HEK293 (cell line): ENCODE results near the gene LCN6.

ENCODE experiments used
- CTCF ChIA-PET: fragments of 350-600 bp; formaldehyde crosslinking; extraction: SDS; loops from one replicate; lab custom pipeline; 2021; ENCODE audit warnings: antibody characterized with exemption; lab: Yijun Ruan, JAX
- POLR2A ChIA-PET: fragments of 300-600 bp; formaldehyde crosslinking; extraction: SDS; loops from one replicate; lab custom pipeline; 2020; ENCODE audit warnings: antibody characterized with exemption, inconsistent platforms; lab: Yijun Ruan, JAX
- H3K27ac ChIP-seq: fragments of 200-500 bp; sonication (Bioruptor generic); 2 replicates; pipeline ENCODE4 v1.5.1; 2014; ENCODE audit warnings: low read depth, low read length, control low read depth, inconsistent platforms; ENCODE audit errors: extremely low read depth
- H3K36me3 ChIP-seq, 2 experiments: fragments of 200-500 bp in 1 of 2; sonication (Bioruptor generic) in 1 of 2; 1 replicate in 1 of 2; 2 replicates in 1 of 2; pipeline ENCODE4 v1.5.1; 2014 to 2017; ENCODE audit warnings: inconsistent platforms in 2 of 2, low read length in 2 of 2; ENCODE audit not compliant: control insufficient read depth in 2 of 2, insufficient read depth in 1 of 2
- H3K4me1 ChIP-seq: fragments of 200-500 bp; sonication (Bioruptor generic); 2 replicates; pipeline ENCODE4 v1.5.1; 2014; ENCODE audit warnings: mild to moderate bottlenecking, low read length, inconsistent platforms; ENCODE audit not compliant: control insufficient read depth, insufficient read depth
- H3K4me3 ChIP-seq: 2 replicates; pipeline ENCODE4 v1.5.1; 2011; ENCODE audit warnings: low read depth, mild to moderate bottlenecking, control low read depth, low read length, moderate library complexity
- H3K9me3 ChIP-seq: fragments of 200-500 bp; sonication (Bioruptor generic); 2 replicates; pipeline ENCODE4 v1.5.1; 2014; ENCODE audit warnings: low read depth, low read length, inconsistent platforms; ENCODE audit not compliant: control insufficient read depth, insufficient read depth
- KLF7 ChIP-seq: fragments of 450-650 bp; formaldehyde crosslinking; IDR thresholded peaks from 2 replicates; pipeline ENCODE4 v1.5.1; 2016; ENCODE audit warnings: missing biosample characterization, missing genetic modification characterization, borderline replicate concordance
- PRDM1 ChIP-seq: fragments of 450-650 bp; formaldehyde crosslinking; IDR thresholded peaks from 2 replicates; pipeline ENCODE4; 2016; ENCODE audit warnings: missing biosample characterization, missing genetic modification characterization
- SETDB1 ChIP-seq: IDR thresholded peaks from one replicate; pipeline ENCODE4 v1.6.1; 2017; ENCODE audit warnings: mild to moderate bottlenecking, low read length, moderate library complexity, mixed read lengths; ENCODE audit not compliant: insufficient read length
- ZBTB48 ChIP-seq: fragments of 450-650 bp; formaldehyde crosslinking; IDR thresholded peaks from 2 replicates; pipeline ENCODE4 v1.5.1; 2016; ENCODE audit warnings: missing biosample characterization, missing genetic modification characterization
- ZNF10 ChIP-seq: fragments of 450-650 bp; formaldehyde crosslinking; IDR thresholded peaks from 2 replicates; pipeline ENCODE4 v1.5.1; 2017; ENCODE audit warnings: missing biosample characterization, missing genetic modification characterization
- ZNF140 ChIP-seq: fragments of 450-650 bp; formaldehyde crosslinking; IDR thresholded peaks from 2 replicates; pipeline ENCODE4 v1.5.1; 2016; ENCODE audit warnings: missing biosample characterization, missing genetic modification characterization
- ZNF146 ChIP-seq: fragments of 450-650 bp; formaldehyde crosslinking; IDR thresholded peaks from 2 replicates; pipeline ENCODE4 v1.5.1; 2016; ENCODE audit warnings: missing biosample characterization, missing genetic modification characterization
- ZNF174 ChIP-seq: fragments of 450-650 bp; formaldehyde crosslinking; IDR thresholded peaks from 2 replicates; pipeline ENCODE4 v1.5.0; 2017; ENCODE audit warnings: missing biosample characterization, mild to moderate bottlenecking, missing genetic modification characterization
- ZNF19 ChIP-seq: fragments of 450-650 bp; formaldehyde crosslinking; IDR thresholded peaks from 2 replicates; pipeline ENCODE4; 2016; ENCODE audit warnings: missing biosample characterization, missing genetic modification characterization, low read depth
- ZNF211 ChIP-seq: fragments of 450-650 bp; formaldehyde crosslinking; IDR thresholded peaks from 2 replicates; pipeline ENCODE4 v1.5.1; 2016; ENCODE audit warnings: low read depth, missing biosample characterization, missing genetic modification characterization
- ZNF221 ChIP-seq: fragments of 450-650 bp; formaldehyde crosslinking; IDR thresholded peaks from 2 replicates; pipeline ENCODE4 v1.5.1; 2017; ENCODE audit warnings: missing biosample characterization, missing genetic modification characterization, borderline replicate concordance
- ZNF302 ChIP-seq: fragments of 450-650 bp; formaldehyde crosslinking; IDR thresholded peaks from 2 replicates; pipeline ENCODE4 v1.5.1; 2016; ENCODE audit warnings: missing biosample characterization, missing genetic modification characterization, low read depth
- ZNF335 ChIP-seq: fragments of 450-650 bp; formaldehyde crosslinking; conservative IDR thresholded peaks from 2 replicates; pipeline ENCODE4 v1.5.1; 2016; ENCODE audit warnings: missing biosample characterization, missing genetic modification characterization
- ZNF350 ChIP-seq: fragments of 450-650 bp; formaldehyde crosslinking; IDR thresholded peaks from 2 replicates; pipeline ENCODE4 v1.5.0; 2017; ENCODE audit warnings: missing biosample characterization, mild to moderate bottlenecking, missing genetic modification characterization
- ZNF354C ChIP-seq: fragments of 450-650 bp; formaldehyde crosslinking; IDR thresholded peaks from 2 replicates; pipeline ENCODE4 v1.5.1; 2016; ENCODE audit warnings: missing biosample characterization, missing genetic modification characterization, low read depth, borderline replicate concordance
- ZNF416 ChIP-seq: fragments of 450-650 bp; formaldehyde crosslinking; IDR thresholded peaks from 2 replicates; pipeline ENCODE4 v1.5.1; 2016; ENCODE audit warnings: missing biosample characterization, missing genetic modification characterization
- ZNF549 ChIP-seq: fragments of 450-650 bp; IDR thresholded peaks from 2 replicates; pipeline ENCODE4 v1.5.1; 2018; ENCODE audit warnings: missing biosample characterization, missing genetic modification characterization, mild to moderate bottlenecking, inconsistent platforms, moderate library complexity
- ZNF571 ChIP-seq: fragments of 450-650 bp; formaldehyde crosslinking; IDR thresholded peaks from 2 replicates; pipeline ENCODE4 v1.5.0; 2017; ENCODE audit warnings: missing biosample characterization, missing genetic modification characterization
- ZNF837 ChIP-seq: fragments of 450-650 bp; formaldehyde crosslinking; IDR thresholded peaks from 2 replicates; pipeline ENCODE4 v1.5.1; 2016; ENCODE audit warnings: missing biosample characterization, missing genetic modification characterization
- TF ChIP-seq, protein P1 (sequence below): fragments of 450-650 bp; formaldehyde crosslinking; conservative IDR thresholded peaks from 2 replicates; pipeline ENCODE4 v1.5.1; 2016; ENCODE audit warnings: low read depth, missing biosample characterization, missing genetic modification characterization
- TF ChIP-seq, protein P2 (sequence below): fragments of 450-650 bp; formaldehyde crosslinking; optimal IDR thresholded peaks from 2 replicates; pipeline ENCODE3; 2016; ENCODE audit warnings: missing biosample characterization, mild to moderate bottlenecking, missing genetic modification characterization
- TF ChIP-seq, protein P3 (sequence below): fragments of 450-650 bp; formaldehyde crosslinking; IDR thresholded peaks from 2 replicates; pipeline ENCODE4 v1.5.1; 2016; ENCODE audit warnings: missing biosample characterization, missing genetic modification characterization
- TF ChIP-seq, protein P4 (sequence below): fragments of 450-650 bp; formaldehyde crosslinking; IDR thresholded peaks from 2 replicates; pipeline ENCODE4 v1.5.1; 2016; ENCODE audit warnings: missing biosample characterization, missing genetic modification characterization

Gene LCN6

DNA sequence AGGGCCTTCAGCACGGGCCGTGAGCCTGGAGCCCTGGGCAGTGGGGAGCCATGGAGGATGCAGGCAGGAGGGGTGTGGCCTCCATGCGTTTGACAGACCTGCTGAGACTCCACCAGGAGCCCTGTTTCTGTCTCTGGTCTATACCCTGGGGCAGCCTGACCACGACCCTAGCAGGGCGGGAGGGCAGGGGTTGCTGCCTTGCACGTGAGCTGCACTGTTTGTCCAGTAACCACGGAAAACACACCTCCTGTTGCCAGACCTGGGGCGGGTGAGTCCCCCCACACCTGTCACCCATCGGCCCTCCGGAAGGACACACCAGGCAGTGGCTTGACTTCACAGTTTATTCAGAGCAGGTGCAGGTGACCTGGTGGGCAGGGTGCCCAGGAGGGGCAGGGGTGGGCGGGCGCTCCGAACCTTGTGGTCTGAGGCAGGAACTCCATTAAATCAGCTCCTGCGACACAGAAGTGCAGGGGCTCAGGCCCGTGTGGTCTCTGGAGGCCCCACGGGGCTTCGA, 5.8 kb upstream of the LCN6 start:
- no peaks in the 10 kb centered on the region for H3K4me1 ChIP-seq
- H3K4me3 ChIP-seq: no peak overlapping the region
- no peaks in the 10 kb centered on the region for H3K9me3 ChIP-seq
- no peak overlapping the region for H3K27ac ChIP-seq
- TF ChIP-seq ZNF10 (tag by site-specific recombination) (no peak), ZNF140 (tag by site-specific recombination) (no peak)
- TF ChIP-seq, protein P1, sequence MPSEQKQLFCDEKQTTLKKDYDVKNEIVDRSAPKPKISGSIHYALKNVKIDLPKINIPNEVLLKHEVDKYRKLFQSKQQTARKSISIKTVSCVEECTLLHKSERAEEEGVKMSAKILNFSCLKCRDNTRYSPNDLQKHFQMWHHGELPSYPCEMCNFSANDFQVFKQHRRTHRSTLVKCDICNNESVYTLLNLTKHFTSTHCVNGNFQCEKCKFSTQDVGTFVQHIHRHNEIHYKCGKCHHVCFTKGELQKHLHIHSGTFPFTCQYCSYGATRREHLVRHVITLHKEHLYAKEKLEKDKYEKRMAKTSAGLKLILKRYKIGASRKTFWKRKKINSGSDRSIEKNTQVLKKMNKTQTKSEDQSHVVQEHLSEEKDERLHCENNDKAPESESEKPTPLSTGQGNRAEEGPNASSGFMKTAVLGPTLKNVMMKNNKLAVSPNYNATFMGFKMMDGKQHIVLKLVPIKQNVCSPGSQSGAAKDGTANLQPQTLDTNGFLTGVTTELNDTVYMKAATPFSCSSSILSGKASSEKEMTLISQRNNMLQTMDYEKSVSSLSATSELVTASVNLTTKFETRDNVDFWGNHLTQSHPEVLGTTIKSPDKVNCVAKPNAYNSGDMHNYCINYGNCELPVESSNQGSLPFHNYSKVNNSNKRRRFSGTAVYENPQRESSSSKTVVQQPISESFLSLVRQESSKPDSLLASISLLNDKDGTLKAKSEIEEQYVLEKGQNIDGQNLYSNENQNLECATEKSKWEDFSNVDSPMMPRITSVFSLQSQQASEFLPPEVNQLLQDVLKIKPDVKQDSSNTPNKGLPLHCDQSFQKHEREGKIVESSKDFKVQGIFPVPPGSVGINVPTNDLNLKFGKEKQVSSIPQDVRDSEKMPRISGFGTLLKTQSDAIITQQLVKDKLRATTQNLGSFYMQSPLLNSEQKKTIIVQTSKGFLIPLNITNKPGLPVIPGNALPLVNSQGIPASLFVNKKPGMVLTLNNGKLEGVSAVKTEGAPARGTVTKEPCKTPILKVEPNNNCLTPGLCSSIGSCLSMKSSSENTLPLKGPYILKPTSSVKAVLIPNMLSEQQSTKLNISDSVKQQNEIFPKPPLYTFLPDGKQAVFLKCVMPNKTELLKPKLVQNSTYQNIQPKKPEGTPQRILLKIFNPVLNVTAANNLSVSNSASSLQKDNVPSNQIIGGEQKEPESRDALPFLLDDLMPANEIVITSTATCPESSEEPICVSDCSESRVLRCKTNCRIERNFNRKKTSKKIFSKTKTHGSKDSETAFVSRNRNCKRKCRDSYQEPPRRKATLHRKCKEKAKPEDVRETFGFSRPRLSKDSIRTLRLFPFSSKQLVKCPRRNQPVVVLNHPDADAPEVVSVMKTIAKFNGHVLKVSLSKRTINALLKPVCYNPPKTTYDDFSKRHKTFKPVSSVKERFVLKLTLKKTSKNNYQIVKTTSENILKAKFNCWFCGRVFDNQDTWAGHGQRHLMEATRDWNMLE (tag by site-specific recombination): no peak
- POLR2A ChIA-PET: no interaction called here
- H3K36me3 ChIP-seq: no peaks in the 10 kb centered on the region
- CTCF ChIA-PET: interaction anchor here (0.6 to 0.8 kb wide), 3 partner anchors 26 to 887 kb away, joined by 3 read pairs; no protein-coding TSS in a partner anchor

DNA sequence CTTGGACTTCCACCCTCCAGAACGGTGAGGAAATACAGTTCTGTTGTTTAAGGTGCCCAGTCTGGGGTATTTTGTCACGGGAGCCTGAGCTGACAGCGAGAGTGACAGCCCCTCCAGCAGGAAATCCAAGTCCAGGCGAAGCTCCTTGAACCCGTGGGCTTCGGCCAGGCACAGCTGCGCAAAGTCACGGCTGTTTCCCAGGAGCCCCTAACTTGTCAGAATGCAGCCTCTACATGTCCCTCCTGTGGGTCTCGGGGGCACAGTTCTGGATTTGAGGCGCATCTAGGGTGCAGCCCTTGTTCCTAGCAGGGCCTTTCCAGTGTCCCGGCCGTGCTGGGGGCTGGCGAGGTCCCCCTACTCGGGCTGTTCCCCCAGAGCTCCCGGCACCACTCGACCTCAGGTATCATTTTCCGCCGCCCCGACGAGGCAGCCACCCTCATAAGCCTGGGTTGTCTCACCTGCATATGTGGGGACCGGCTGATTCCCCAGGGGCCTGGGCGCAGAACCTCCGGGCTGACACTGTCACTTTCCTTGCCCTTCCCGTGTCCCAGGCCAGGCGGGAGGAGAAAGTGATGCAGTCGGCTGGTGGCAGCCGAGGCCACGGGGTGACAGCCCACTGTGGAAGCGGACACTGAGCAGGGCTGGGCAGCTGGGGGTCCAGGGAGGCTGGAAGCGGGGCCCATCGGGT, 5.2 kb upstream of the LCN6 start:
- Histone ChIP-seq H3K27ac (no peak overlapping the region), H3K36me3 (no peaks in the 10 kb centered on the region), H3K9me3 (no peaks in the 10 kb centered on the region), H3K4me1 (no peaks in the 10 kb centered on the region), H3K4me3 (no peak overlapping the region)
- ChIA-PET CTCF (interaction anchor here (0.6 to 0.8 kb wide), 3 partner anchors 26 to 886 kb away, joined by 3 read pairs; no protein-coding TSS in a partner anchor), POLR2A (no interaction called here)
- TF ChIP-seq ZNF211 (no peak), ZNF335 (no peak), ZNF221 (tag by site-specific recombination) (no peak), ZNF571 (tag by site-specific recombination) (no peak), ZNF19 (tag by site-specific recombination) (no peak), ZNF350 (no peak), ZNF302 (tag by site-specific recombination) (no peak), ZNF354C (tag by site-specific recombination) (no peak), ZNF837 (tag by site-specific recombination) (no peak), ZNF174 (tag by site-specific recombination) (no peak)
- TF ChIP-seq, protein P2, sequence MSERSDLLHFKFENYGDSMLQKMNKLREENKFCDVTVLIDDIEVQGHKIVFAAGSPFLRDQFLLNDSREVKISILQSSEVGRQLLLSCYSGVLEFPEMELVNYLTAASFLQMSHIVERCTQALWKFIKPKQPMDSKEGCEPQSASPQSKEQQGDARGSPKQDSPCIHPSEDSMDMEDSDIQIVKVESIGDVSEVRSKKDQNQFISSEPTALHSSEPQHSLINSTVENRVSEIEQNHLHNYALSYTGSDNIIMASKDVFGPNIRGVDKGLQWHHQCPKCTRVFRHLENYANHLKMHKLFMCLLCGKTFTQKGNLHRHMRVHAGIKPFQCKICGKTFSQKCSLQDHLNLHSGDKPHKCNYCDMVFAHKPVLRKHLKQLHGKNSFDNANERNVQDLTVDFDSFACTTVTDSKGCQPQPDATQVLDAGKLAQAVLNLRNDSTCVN: no peak

DNA sequence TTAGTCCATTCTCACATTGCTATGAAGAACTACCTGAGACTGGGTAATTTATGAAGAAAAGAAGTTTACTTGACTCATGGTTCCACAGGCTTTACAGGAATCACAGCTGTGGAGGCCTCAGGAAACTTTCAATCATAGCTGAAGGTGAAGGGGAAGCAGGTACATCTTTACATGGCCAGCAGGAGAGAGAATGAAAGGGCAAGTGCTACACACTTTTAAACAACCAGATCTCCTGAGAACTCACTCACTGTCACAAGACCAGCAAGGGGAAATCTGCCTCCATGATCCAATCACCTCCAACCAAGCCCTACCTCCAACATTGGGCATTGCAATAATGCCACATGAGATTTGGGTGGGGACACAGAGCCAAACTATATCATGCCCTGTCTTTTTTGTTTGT, 3.5 kb upstream of the LCN6 start:
- POLR2A ChIA-PET: no interaction called here
- TF ChIP-seq ZNF549 (tag by site-specific recombination) (no peak), SETDB1 (peak; percentile 71), ZBTB48 (tag by site-specific recombination) (no peak), ZNF416 (tag by site-specific recombination) (no peak), KLF7 (tag by site-specific recombination) (no peak), PRDM1 (peak; percentile 67), ZNF146 (tag by site-specific recombination) (no peak)
- TF ChIP-seq, protein P3, sequence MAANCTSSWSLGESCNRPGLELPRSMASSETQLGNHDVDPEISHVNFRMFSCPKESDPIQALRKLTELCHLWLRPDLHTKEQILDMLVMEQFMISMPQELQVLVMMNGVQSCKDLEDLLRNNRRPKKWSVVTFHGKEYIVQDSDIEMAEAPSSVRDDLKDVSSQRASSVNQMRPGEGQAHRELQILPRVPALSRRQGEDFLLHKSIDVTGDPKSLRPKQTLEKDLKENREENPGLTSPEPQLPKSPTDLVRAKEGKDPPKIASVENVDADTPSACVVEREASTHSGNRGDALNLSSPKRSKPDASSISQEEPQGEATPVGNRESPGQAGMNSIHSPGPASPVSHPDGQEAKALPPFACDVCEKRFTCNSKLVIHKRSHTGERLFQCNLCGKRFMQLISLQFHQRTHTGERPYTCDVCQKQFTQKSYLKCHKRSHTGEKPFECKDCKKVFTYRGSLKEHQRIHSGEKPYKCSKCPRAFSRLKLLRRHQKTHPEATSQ (tag by site-specific recombination): peak; percentile 97
- TF ChIP-seq, protein P4, sequence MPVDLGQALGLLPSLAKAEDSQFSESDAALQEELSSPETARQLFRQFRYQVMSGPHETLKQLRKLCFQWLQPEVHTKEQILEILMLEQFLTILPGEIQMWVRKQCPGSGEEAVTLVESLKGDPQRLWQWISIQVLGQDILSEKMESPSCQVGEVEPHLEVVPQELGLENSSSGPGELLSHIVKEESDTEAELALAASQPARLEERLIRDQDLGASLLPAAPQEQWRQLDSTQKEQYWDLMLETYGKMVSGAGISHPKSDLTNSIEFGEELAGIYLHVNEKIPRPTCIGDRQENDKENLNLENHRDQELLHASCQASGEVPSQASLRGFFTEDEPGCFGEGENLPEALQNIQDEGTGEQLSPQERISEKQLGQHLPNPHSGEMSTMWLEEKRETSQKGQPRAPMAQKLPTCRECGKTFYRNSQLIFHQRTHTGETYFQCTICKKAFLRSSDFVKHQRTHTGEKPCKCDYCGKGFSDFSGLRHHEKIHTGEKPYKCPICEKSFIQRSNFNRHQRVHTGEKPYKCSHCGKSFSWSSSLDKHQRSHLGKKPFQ (tag by site-specific recombination): no peak
- CTCF ChIA-PET: interaction anchor here (0.7 to 2.2 kb wide), 3 partner anchors 9 to 283 kb away, joined by 3 to 8 read pairs (median 3); no protein-coding TSS in a partner anchor

More for the DNA sequence above, 3.5 kb upstream of the LCN6 start:
- H3K27ac ChIP-seq: no peak overlapping the region
- no peaks in the 10 kb centered on the region for H3K9me3 ChIP-seq
- H3K4me3 ChIP-seq: no peak overlapping the region
- H3K4me1 ChIP-seq: no peaks in the 10 kb centered on the region
- no peaks in the 10 kb centered on the region for H3K36me3 ChIP-seq
